Glomerular endothelial cell (primary cell): ENCODE data around the gene HECTD1. TPM values are rescaled to one million over a fixed set of nuclear protein-coding genes. Genes with fewer than 3 reads are reported as not detected.
"Not testable (repeated sequence)": the region's sequence is repeated elsewhere in the genome, so short reads cannot be mapped to it uniquely, and the experiment has no call there.

Source experiments
- DNase-seq: peaks from one replicate; pipeline ENCODE4 v3.0.0-alpha.2; 2011; ENCODE audit warnings: low read depth, low spot score; ENCODE audit errors: extremely low read depth
- total RNA-seq: library from RNA; depleted of rRNA; stranded (reverse); fragments of >200 nt; gene quantifications from 2 replicates; pipeline ENCODE4 v1.2.3, GENCODE V29; 2015

Gene HECTD1
- total RNA-seq, 1 donor from 2014 or later, result 122 TPM

DNA sequence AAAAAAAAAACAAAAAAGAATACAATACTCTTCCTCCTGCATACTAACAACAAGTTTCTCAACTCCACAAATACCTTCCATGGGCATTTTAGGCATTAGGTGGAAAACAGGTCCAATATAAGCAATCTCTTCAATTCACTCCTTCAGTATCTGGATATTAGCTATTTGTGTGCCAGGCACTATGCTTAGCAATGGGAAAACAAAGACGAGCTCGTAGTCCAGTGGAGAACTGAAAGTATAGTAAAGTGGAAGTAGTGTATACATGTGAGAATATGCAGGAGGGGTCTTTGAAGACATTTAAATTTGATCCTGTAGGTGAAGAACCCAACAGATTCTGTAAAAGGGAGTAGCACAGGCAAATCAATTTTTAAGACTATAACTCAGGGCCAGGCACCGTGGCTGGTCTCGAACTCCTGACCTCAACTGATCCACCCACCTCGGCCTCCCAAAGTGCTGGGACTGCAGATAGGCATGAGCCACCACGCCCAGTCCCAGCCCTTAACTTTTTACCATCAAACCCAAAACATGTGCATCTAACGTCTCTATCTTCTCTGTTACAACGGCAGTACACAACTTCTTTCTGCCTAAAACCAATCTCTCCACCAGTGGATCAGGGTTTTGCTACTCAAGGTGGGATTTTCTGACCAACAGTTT is 10.6 kb downstream of the HECTD1 start:
- DNase-seq, result no peak

DNA sequence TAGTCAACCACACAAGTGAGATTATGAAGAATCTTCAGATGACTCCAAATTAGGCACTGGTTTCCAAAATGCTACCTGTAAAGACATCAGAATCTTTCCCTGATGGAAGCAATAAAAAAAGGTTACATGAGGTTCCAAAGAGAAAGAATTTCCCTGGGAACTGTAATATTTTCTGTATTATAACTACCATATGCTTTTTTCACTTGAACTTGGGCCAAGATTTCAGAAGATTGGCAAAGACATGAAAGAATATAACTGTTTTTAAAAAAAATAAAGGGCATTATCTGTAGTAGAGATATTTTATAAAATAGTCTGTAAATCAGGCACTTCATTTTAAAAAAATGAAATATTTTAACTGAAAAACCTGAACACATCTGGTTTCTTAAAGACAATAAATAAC is 12.9 kb downstream of the HECTD1 start:
- no peak for DNase-seq

DNA sequence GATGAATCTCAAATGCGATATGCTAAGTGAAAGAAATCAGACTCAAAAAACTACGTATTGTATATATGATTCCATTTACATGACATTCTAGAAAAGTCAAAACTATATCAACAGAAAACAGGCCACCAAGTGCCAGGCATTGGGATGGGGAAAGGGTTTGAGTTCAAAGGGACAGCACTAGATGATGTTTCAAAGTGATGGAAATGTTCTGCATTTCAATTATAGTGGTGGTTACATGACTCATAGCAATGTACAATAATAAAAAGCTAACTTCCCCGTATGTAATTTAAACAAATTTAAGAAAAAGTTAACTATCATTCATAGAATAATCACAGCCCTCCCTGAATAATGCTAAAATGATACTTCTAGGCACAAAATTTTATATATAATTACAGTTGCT is 13.5 kb downstream of the HECTD1 start:
- DNase-seq, result no peak

DNA sequence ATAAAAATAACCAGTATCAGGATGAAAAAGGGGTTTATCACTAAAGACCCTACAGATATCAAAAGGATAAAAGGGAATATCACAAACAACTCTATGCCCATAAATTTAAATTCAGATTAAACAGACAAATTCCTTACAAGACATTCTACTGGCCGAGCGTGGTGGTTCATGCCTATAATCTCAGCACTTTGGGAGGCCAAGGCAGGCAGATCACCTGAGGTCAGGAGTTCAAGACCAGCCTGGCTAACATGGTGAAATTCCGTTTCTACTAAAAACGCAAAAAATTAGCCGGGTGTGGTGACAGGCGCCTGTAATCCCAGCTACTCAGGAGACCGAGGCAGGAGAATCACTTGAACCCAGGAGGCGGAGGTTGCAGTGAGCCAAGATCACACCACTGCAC is 15.0 kb downstream of the HECTD1 start:
- DNase-seq, result not testable (repeated sequence)

DNA sequence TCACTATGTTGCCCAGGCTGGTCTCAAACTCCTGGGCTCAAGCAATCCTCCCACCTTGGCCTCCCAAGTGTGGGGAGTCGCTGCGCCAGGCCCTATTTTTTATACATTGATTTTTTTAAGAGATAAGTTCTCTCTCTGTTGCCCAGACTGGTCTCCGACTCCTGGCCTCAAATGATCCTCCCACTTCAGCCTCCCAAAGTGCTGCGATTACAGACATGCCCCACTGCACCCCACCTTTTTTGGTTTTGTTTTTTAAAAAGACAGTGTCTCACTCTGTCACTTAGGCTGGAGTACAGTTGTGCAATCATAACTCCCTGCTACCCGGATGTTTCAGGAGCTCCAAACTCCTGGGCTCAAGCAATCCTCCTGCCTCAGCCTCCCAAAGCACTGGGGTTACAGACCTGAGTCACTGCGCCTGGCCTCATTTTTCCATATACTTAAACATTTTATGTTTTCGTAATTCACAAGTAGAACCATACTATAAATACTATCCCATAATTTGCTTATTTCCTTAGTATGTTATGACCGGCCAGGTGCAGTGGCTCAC is 16.8 kb downstream of the HECTD1 start:
- no peak for DNase-seq

DNA sequence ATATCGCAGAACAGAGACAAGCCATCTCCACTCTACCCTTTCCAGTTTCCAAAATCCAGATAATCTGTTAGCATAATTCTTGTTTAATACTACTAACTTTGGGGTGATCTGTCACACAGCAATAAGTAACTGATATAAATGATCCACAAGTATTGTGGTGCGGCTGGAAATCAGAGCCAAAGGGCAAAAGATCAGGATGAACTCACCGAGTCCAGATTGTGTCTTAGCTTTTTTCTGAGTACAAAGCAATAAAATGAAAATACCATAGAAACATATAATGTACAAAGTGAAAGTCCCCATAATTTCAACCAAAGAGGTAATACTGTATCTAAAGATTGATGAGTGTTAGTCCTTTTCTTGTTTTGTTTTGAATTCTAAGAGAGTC is 17.4 kb downstream of the HECTD1 start:
- no peak for DNase-seq

DNA sequence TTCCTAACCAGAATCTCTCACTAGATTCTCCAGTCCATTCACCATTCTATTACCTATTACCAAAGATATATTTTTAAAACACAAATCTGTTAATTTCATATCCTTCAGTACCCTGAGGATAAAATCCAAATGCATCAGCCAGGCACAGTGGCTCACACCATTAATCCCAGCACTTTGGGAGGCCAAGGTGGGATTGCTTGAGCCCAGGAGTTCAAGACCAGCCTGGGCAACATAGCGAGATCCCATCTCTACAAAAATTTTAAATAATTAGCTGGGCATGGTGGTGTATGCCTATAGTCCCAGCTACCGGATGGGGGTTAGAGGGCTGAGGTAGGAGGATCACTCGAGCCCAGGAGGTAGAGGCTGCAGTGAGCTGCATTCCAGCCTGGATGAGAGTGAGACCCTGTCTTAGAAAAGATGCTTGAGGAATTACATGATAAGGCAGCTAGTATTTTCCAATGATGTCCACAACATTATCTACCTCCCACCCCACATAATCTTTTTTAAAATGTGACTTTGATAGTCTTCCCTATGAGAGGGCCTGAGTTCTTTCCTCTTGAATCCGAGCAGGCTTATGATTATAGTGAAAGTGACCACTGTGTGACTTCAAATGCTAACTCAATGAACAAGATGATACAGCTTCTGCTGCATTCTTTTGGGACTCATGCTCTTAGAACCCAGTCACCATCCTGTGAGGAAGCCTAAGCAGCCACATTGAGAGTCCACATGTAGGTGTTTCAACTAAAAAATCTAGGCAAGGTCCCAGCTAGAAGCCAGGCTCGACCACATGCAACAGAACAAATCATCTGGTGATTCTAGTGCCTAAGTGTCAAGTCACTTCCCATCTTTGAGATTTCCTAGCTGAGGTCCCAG is 18.0 kb downstream of the HECTD1 start:
- DNase-seq, result no peak

DNA sequence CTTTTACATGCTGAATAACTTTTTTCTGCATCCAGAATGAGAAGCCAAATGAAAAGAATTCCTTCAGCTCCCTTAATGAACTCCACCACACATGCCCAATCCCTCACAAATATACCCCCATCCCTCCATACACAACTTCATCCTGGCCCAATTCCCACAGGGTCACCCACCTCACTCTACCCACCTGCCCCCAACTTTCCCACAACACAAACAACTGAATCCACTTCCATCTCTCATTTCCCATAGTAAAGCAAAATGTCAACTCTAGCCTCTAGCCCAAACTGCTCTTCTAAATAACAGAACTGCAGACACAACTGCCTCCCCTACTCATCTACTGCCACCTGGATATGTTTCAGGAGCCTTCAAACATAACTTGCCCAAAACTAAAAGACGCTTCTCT is 18.8 kb downstream of the HECTD1 start:
- DNase-seq, result no peak

DNA sequence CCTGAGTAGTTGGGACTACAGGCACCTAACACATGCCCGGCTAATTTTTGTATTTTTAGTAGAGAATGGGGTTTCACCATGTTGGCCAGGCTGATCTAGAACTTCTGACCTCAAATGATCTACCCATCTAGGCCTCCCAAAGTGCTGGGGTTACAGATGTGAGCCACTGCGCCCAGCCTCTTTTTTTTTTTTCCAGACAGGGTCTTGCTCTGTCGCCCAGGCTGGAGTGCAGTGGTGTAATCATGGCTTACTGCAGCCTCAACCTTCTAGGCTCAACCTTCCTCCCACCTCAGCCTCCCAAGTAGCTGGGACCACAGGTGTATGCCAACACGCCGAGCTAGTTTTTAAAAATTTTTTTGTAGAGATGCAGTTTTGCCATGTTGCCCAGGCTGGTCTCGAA is 25.6 kb downstream of the HECTD1 start:
- not testable (repeated sequence) for DNase-seq

DNA sequence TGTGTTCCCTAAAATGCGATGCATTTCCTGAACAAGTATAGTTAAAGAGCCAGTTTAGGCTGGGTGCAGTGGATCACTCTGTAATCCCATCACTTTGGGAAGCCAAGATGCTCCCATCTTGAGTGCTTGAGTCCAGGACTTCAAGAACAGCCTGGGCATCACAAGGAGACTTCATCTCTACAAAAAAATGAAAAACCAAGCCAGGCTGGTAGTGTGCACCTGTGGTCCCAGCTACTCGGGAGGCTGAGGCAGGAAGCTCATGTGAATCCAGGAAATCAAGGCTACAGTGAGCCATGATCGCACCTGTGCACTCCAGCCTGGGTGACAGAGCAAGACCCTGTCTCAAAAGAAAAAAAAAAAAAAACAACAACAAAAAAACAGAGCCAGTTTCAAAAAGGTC is 26.3 kb downstream of the HECTD1 start:
- DNase-seq, result no peak

DNA sequence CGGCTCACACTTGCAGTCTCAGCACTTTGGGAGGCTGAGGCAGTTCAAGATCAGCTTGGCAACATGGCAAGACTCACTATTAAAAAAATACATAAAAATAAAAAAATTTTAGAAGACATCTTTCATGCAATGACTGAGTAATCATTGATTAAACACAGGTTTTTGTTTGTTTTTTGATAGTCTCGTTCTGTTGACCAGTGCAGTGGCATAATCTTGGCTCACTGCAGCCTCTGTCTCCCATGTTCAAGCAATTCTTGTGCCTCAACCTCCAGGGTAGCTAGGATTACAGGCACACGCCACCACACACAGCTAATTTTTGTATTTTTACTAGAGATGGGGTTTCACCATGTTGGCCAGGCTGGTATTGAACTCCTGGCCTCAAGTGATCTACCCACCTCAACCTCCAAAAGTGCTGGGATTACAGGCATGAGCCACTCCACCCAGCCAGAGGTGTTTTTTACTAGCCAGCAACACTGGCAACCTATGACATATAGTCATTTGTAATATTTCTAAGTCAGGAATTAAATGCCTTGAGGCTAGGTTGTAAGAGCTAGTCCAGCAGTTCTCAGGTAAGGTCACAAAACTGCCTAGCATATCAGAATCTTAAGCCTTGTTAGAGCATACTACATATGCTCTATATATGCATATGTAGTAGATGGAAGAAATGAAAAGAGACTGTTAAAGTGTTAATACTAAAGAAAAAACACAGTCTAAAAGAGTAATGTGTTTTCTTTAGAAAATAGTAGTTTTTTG is 27.1 kb downstream of the HECTD1 start:
- DNase-seq, result no peak

DNA sequence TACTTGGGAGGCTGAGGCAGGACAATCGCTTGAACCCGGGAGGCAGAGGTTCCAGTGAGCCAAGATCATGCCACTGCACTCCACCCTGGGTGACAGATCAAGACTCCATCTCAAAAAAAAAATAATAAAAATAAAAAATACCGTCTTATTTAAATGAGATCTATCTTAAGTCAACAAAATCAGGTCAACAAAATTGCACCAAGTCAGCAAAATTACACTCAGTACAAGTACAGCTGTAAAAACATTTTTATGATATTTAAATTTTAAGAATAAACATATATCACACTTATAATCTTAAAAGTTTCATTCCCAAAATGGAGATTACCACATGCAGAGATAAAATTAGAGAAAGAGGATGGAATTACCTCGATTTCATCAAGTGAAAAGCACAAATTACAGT is 33.2 kb downstream of the HECTD1 start:
- DNase-seq, result no peak

DNA sequence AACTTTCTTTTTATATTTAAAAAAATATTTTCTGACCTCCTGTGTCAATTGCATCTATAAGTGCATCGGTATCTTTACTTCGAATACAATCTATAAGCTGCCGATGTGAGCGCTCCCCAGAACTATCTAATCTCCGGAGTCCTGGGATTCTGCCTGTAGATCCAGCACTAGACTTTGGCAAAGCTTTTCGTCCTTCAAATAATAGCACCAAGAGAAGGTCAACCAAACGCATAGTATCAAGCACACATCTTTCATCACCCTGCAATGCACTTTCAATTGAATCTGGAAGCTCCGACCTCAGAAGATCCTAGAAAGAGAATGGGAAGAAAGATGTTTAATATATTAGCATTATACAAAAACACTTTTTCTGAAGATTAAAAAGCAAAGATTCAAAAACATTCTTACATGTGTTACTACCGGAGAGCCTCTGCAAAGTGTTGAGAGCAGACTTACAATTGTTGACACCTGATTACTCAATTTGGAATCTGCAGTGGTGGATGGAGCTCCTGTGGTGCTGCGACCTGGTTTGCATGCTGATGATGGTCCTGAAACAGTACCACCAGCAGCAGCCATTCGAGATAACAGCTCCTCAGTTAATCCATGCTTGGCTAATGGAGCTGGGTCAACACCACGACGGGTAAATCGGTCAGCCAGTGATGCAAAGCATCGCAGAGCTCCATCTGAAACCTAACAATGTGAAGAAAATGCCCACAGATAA is 34.3 kb downstream of the HECTD1 start:
- no peak for DNase-seq

DNA sequence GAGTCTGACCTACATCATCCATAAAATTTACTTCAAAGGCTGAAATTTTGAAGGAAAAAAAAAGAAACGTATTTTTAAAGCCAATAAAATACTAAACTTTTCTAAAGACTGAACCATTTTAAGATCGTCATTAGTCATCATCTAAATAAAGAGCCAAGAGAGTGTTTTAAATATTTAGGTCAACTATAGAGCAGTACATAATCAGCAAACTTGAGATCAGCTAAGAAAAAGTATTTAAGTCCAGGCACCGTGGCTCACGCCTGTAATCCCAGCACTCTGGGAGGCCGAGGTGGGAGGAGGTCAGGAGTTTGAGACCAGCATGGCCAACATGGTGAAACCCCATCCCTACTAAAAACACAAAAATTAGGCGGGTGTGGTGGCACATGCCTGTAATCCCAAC is 35.5 kb downstream of the HECTD1 start:
- DNase-seq, result no peak

DNA sequence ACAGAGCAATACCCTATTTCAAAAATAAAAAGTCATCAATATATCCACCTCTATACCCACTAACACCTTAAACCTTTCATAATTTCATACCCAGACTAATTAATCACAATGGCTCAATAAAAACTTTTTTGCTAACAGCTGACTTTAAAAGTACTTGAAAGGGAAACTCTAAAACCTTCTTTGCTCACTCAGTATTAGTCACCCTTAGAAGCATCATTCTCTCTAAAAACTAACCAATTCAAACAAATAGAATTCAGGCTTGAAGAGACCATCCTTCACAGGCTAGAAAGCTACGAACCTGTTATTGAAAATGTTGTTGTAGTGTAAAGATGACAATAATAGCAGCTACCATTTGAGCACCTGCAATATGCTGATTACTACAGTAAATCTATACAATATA is 37.2 kb downstream of the HECTD1 start:
- DNase-seq, result no peak

DNA sequence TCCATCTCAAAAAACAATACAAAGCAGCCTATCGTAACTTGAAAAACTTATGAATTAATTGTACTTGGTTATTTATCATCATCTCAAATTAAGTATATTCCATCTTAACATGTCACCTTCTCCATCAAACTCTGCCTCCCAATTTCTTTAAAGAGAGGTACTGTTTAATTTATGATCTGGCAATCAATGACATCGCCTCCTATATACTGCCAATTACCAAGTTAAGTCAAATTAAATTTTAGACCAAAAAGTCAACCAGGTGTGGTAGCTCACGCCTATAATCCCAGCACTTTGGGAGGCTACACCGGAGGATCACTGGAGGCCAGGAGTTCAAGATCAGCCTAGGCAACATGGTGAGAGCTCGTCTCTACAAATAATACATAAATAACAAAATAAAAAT is 37.7 kb downstream of the HECTD1 start:
- DNase-seq, result no peak

DNA sequence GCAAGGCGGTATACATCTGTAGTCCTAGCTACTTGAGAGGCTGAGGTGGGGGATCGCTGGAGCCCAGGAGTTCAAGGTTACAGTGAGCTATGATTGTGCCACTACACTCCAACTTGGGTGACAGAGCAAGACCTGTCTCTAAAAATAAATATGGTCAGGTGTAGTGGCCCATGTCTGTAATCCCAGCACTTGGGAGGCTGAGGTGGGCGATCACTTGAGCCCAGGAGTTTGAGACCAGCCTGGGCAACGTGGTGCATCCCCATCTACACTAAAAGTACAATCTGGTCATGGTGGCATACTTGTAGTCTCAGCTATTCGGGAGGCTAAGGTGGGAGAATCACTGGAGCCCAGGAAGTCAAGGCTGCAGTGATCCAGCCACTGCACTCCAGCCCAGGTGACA is 40.6 kb downstream of the HECTD1 start:
- DNase-seq, result no peak

DNA sequence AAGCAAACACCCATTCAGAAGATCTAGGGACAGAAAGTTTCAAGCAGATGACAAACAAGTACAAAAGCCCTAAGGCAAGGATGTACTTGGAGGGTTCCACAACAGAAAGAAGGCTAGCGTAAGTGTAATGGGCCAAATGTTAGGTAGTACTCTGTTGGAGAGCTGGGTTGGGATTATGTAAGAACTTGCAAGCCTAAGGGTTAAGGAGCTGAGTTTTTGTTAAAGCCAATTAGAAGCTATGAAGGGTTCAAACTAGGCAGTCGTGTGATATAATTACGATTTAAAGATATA is 41.4 kb downstream of the HECTD1 start:
- no peak for DNase-seq

DNA sequence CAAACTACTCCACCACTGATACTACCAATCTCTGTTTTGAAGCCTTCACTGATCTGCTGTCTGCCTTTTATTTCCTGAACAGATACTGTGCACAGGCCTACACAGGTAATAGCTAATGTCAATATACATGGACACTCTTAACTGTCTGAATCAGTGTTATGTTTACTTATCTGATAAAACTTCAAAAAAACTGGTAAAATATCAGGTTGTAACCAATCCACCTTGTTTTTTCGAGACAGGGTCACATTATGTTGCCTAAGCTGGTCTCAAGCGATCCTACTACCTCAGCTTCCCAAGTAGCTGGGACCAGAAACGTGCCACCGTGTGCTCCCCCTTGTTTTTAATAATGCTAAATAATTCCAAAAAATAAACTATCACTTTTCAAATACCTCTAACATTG is 43.5 kb downstream of the HECTD1 start:
- DNase-seq, result no peak

DNA sequence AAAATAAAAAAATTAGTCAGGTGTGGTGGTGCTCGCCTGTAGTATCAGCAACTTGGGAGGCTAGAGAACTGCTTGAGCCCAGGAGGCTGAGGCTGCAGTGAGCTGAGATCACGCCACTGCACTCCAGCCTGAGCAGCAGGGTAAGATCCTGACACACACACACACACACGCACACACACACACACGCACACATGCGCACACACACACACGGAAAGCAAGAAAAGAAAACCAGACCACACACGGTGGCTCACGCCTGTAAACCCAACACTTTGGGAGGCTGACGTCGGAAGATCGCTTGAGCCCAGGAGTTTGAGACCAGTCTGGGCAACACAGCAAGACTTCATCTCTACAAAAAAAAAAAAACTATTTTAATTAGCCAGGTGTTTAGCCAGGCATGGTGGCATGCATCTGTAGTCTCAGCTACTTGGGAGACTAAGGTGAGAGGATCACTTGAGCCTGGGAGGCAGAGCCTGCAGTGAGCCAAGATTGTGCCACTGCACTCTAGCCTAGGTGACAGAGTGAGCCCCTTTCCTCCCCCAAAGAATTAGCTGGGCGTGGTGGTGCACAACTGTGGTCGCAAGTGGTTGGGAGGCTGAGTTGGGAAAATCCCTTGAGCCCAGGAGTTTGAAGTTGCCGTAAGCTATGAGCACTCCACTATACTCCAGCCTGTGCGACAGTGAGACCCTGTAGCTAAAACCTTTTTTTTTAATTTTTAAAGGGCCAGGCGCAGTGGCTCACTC is 44.5 kb downstream of the HECTD1 start:
- no peak for DNase-seq
